B cell (primary cell): ENCODE results near the gene NR0B2.

Experiments used
- CTCF ChIP-seq: fragments of 200-600 bp; IDR thresholded peaks from one replicate; pipeline ENCODE4 v1.8.0; 2022; ENCODE audit warnings: antibody characterized with exemption, mild to moderate bottlenecking
- EZH2 ChIP-seq: IDR thresholded peaks from 2 replicates; pipeline ENCODE4 v1.6.1; 2012; ENCODE audit warnings: borderline replicate concordance, low read depth, mild to moderate bottlenecking, moderate library complexity, low read length; ENCODE audit not compliant: insufficient read depth, poor library complexity, severe bottlenecking

GRCh38 chr1:26941311-26941710, 27.5 kb upstream of the NR0B2 start:
- no peak for TF ChIP-seq CTCF
- TF ChIP-seq EZH2: no peak
